Naive thymus-derived CD8-positive, alpha-beta T cell (primary cell): ENCODE results near the gene AP5S1. TPM values are rescaled to one million over a fixed set of nuclear protein-coding genes. Genes with fewer than 3 reads are reported as not detected.
A peak's percentile ranks its signal among the peaks of the same experiment; 100 is the strongest.
"Not testable (repeated sequence)": the region's sequence is repeated elsewhere in the genome, so short reads cannot be mapped to it uniquely, and the experiment has no call there.

Experiments used
- ATAC-seq, 2 donors: fragments of 150-1000 bp; cut with Tn5 transposase in 1 of 2; sonication (Bioruptor Pico), chemical (Tn5 transposase) in 1 of 2; 1 replicate in 1 of 2; 2 replicates in 1 of 2; pipeline ENCODE4 v1.10.0; 2021; ENCODE audit warnings: mild to moderate bottlenecking in 2 of 2, moderate library complexity in 2 of 2
- POLR2A ChIA-PET: fragments of 350-600 bp; sonication (Branson Sonifier 250); formaldehyde crosslinking; loops from one replicate; lab custom pipeline; 2021; ENCODE audit warnings: antibody characterized with exemption; lab: Charles Lee
- DNase-seq, 10 donors: peaks; one replicate each; pipeline versions ENCODE4 v3.0.0 to v3.0.0-alpha.2; 2020 to 2022
- H3K27ac Mint-ChIP-seq, 10 donors: one replicate each; pipeline ENCODE4 v1.8.0; 2020 to 2022; ENCODE audit warnings: mild to moderate bottlenecking in 10 of 10, mixed read lengths in 10 of 10, moderate library complexity in 4 of 10, inconsistent platforms in 1 of 10
- H3K27me3 Mint-ChIP-seq, 5 donors: one replicate each; pipeline ENCODE4 v1.8.0; 2021 to 2022; ENCODE audit warnings: mixed read lengths in 5 of 5
- H3K36me3 Mint-ChIP-seq, 3 donors: one replicate each; pipeline ENCODE4 v1.8.0; 2020 to 2022; ENCODE audit warnings: mixed read lengths in 3 of 3, mild to moderate bottlenecking in 2 of 3, inconsistent platforms in 1 of 3
- H3K4me1 Mint-ChIP-seq, 4 donors: one replicate each; pipeline ENCODE4 v1.8.0; 2021 to 2022; ENCODE audit warnings: mixed read lengths in 4 of 4
- H3K4me3 Mint-ChIP-seq, 10 donors: one replicate each; pipeline ENCODE4 v1.8.0; 2020 to 2022; ENCODE audit warnings: mild to moderate bottlenecking in 10 of 10, mixed read lengths in 10 of 10, moderate library complexity in 6 of 10, inconsistent platforms in 1 of 10
- H3K9me3 Mint-ChIP-seq, 9 donors: one replicate each; pipeline ENCODE4 v1.8.0; 2020 to 2022; ENCODE audit warnings: mixed read lengths in 9 of 9, mild to moderate bottlenecking in 3 of 9, inconsistent platforms in 1 of 9, moderate library complexity in 1 of 9
- polyA plus RNA-seq, 3 donors: library from polyadenylated mRNA; unstranded; fragments of 300-500 nt; fragmentation: Illumina TruSeq; gene quantifications; one replicate each; pipeline ENCODE4 v1.2.3, GENCODE V29; 2021
- total RNA-seq, 8 experiments: library from RNA in 2 of 8; stranded (reverse) in 2 of 8; gene quantifications; one replicate each; pipeline ENCODE4 v1.2.3 and lab custom pipeline; 2021 to 2026

AP5S1 gene
- total and polyA plus RNA-seq, 5 experiments from 2014 or later, result 10.1 to 21.8 (median 14.5) TPM

- Mint-ChIP-seq H3K27me3 (no peaks in the 10 kb centered on the region), H3K27ac (no peak overlapping the region)
- ATAC-seq, result no peak
Measured at GRCh38 chr20:3828798-3829197, 8.5 kb downstream of the AP5S1 start.

GRCh38 chr20:3829891-3830290 is 9.5 kb downstream of the AP5S1 start:
- H3K4me1 Mint-ChIP-seq, DNase-seq, H3K27me3 Mint-ChIP-seq, H3K4me3 Mint-ChIP-seq, H3K9me3 Mint-ChIP-seq, ATAC-seq: not testable (repeated sequence)
- POLR2A ChIA-PET, result interaction anchor here (0.6 kb wide), 1 partner anchor 15 kb away, joined by 8 read pairs; no protein-coding TSS in a partner anchor
- peak overlapping the region in 1 of 10 donors; percentile 41 for H3K27ac Mint-ChIP-seq
- peaks cover 0 to 24% (median 0%) of the 10 kb centered on the region in 3 donors for H3K36me3 Mint-ChIP-seq

More at GRCh38 chr20:3828798-3829197, 8.5 kb downstream of the AP5S1 start:
- Mint-ChIP-seq H3K9me3 (no peaks in the 10 kb centered on the region), H3K36me3 (peaks cover 0 to 30% (median under 1%) of the 10 kb centered on the region in 3 donors), H3K4me3 (no peak overlapping the region), H3K4me1 (peaks cover 0 to 9% (median 3%) of the 10 kb centered on the region in 4 donors)
- POLR2A ChIA-PET, result no interaction called here
- DNase-seq, result no peak

GRCh38 chr20:3836132-3836531 is 15.8 kb downstream of the AP5S1 start:
- DNase-seq (no peak), ATAC-seq (no peak)
- H3K27me3 Mint-ChIP-seq, result no peaks in the 10 kb centered on the region
- no peak overlapping the region for H3K4me3 Mint-ChIP-seq
- H3K4me1 Mint-ChIP-seq, result peaks cover 0 to 3% (median under 1%) of the 10 kb centered on the region in 4 donors
- no peaks in the 10 kb centered on the region for H3K36me3 Mint-ChIP-seq
- no peaks in the 10 kb centered on the region for H3K9me3 Mint-ChIP-seq
- POLR2A ChIA-PET, result interaction anchor here (0.6 to 1.8 kb wide), 3 partner anchors 9 to 33 kb away, joined by 3 to 4 read pairs (median 3); partner anchors contain the start of gene AP5S1
- H3K27ac Mint-ChIP-seq, result no peak overlapping the region

GRCh38 chr20:3839328-3839727 is 19.0 kb downstream of the AP5S1 start:
- Mint-ChIP-seq H3K4me1 (peaks cover 0 to 3% (median under 1%) of the 10 kb centered on the region in 4 donors), H3K4me3 (no peak overlapping the region), H3K27ac (peak overlapping the region in 1 of 10 donors; percentile 79), H3K27me3 (no peaks in the 10 kb centered on the region), H3K9me3 (no peaks in the 10 kb centered on the region), H3K36me3 (no peaks in the 10 kb centered on the region)
- POLR2A ChIA-PET, result interaction anchor here (0.7 kb wide), 1 partner anchor 14 kb away, joined by 10 read pairs; no protein-coding TSS in a partner anchor
- no peak for ATAC-seq
- no peak for DNase-seq

GRCh38 chr20:3840201-3840600 is 19.9 kb downstream of the AP5S1 start:
- not testable (repeated sequence) for ATAC-seq, H3K36me3 Mint-ChIP-seq, H3K9me3 Mint-ChIP-seq, H3K4me3 Mint-ChIP-seq, H3K4me1 Mint-ChIP-seq, H3K27me3 Mint-ChIP-seq, DNase-seq, H3K27ac Mint-ChIP-seq
- POLR2A ChIA-PET, result interaction anchor here (0.7 kb wide), 1 partner anchor 783 kb away, joined by 3 read pairs; no protein-coding TSS in a partner anchor

- Mint-ChIP-seq H3K9me3 (no peaks in the 10 kb centered on the region), H3K27ac (no peak overlapping the region), H3K4me3 (no peak overlapping the region), H3K27me3 (no peaks in the 10 kb centered on the region), H3K36me3 (no peaks in the 10 kb centered on the region), H3K4me1 (peaks cover 2 to 22% (median 14%) of the 10 kb centered on the region in 4 donors)
- ATAC-seq, result no peak
- POLR2A ChIA-PET, result interaction anchor here (0.7 kb wide), 1 partner anchor 16 kb away, joined by 3 read pairs; no protein-coding TSS in a partner anchor
- no peak for DNase-seq
Measured at GRCh38 chr20:3842348-3842930, 22.1 kb downstream of the AP5S1 start.

- Mint-ChIP-seq H3K27me3 (no peaks in the 10 kb centered on the region), H3K36me3 (no peaks in the 10 kb centered on the region), H3K4me3 (peak overlapping the region in 1 of 10 donors; percentile 1), H3K4me1 (peaks cover 6 to 28% (median 24%) of the 10 kb centered on the region in 4 donors), H3K27ac (no peak overlapping the region), H3K9me3 (no peaks in the 10 kb centered on the region)
- ATAC-seq, result no peak
- no peak for DNase-seq
- POLR2A ChIA-PET, result interaction anchor here (0.5 kb wide), 1 partner anchor 12 kb away, joined by 3 read pairs; no protein-coding TSS in a partner anchor
Measured at GRCh38 chr20:3843490-3843889, 23.1 kb downstream of the AP5S1 start.

GRCh38 chr20:3843990-3844619 is 23.8 kb downstream of the AP5S1 start:
- H3K27me3 Mint-ChIP-seq, DNase-seq, H3K36me3 Mint-ChIP-seq, H3K9me3 Mint-ChIP-seq, ATAC-seq: not testable (repeated sequence)
- Mint-ChIP-seq H3K4me1 (peaks cover 12 to 34% (median 29%) of the 10 kb centered on the region in 4 donors), H3K27ac (peak overlapping the region in 1 of 10 donors; percentile 4), H3K4me3 (peak overlapping the region in 1 of 10 donors; percentile 7)
- POLR2A ChIA-PET, result interaction anchor here (0.5 kb wide), 1 partner anchor 12 kb away, joined by 3 read pairs; no protein-coding TSS in a partner anchor

- Mint-ChIP-seq H3K27me3 (no peaks in the 10 kb centered on the region), H3K9me3 (no peaks in the 10 kb centered on the region), H3K27ac (peak overlapping the region; percentile 81 to 95 (median 92)), H3K4me1 (peaks cover 15 to 42% (median 33%) of the 10 kb centered on the region in 4 donors), H3K36me3 (peaks cover 0 to 3% (median 0%) of the 10 kb centered on the region in 3 donors), H3K4me3 (peak overlapping the region; percentile 82 to 95 (median 90))
- POLR2A ChIA-PET, result interaction anchor here (1.7 kb wide), 1 partner anchor 26 kb away, joined by 12 read pairs; the partner anchor contains the start of gene AP5S1
- no peak for ATAC-seq
- DNase-seq, result peak in 3 of 10 donors; percentile 2 to 62 (median 18)
Measured at GRCh38 chr20:3846378-3846739, 26.0 kb downstream of the AP5S1 start.

GRCh38 chr20:3846740-3847428 is 26.5 kb downstream of the AP5S1 start, which contains the start of gene MAVS:
Gene MAVS (plus strand): TSS chr20:3846834. CDS start chr20:3854625, 7,791 bp downstream.
- Mint-ChIP-seq H3K4me1 (peaks cover 15 to 42% (median 34%) of the 10 kb centered on the region in 4 donors), H3K27me3 (no peaks in the 10 kb centered on the region), H3K36me3 (peaks cover 0 to 3% (median 0%) of the 10 kb centered on the region in 3 donors), H3K4me3 (peak within 1 kb of the TSS; percentile 82 to 95 (median 90)), H3K9me3 (no peaks in the 10 kb centered on the region), H3K27ac (peak within 1 kb of the TSS; percentile 83 to 95 (median 92))
- POLR2A ChIA-PET, result interaction anchor here (0.5 to 1.0 kb wide), 2 partner anchors 26 to 52 kb away, joined by 3 to 5 read pairs; no protein-coding TSS in a partner anchor
- peak; percentile 71 to 89 (median 83) for DNase-seq
- ATAC-seq, result peak; percentile 98

- ATAC-seq (no peak), DNase-seq (peak in 2 of 10 donors; percentile 5 to 6)
- POLR2A ChIA-PET, result interaction anchor here (0.5 to 1.5 kb wide), 3 partner anchors 10 to 53 kb away, joined by 3 to 5 read pairs (median 5); no protein-coding TSS in a partner anchor
- peaks cover 0 to 3% (median 0%) of the 10 kb centered on the region in 3 donors for H3K36me3 Mint-ChIP-seq
- H3K4me1 Mint-ChIP-seq, result peaks cover 15 to 43% (median 35%) of the 10 kb centered on the region in 4 donors
- H3K27ac Mint-ChIP-seq, result peak overlapping the region; percentile 83 to 95 (median 92)
- peak overlapping the region; percentile 82 to 95 (median 90) for H3K4me3 Mint-ChIP-seq
- no peaks in the 10 kb centered on the region for H3K27me3 Mint-ChIP-seq
- H3K9me3 Mint-ChIP-seq, result no peaks in the 10 kb centered on the region
Measured at GRCh38 chr20:3847429-3847940, 27.1 kb downstream of the AP5S1 start.

GRCh38 chr20:3848565-3848964 is 28.2 kb downstream of the AP5S1 start:
- POLR2A ChIA-PET, result interaction anchor here (0.6 to 1.5 kb wide), 3 partner anchors 11 to 38 kb away, joined by 3 to 6 read pairs (median 5); no protein-coding TSS in a partner anchor
- Mint-ChIP-seq H3K4me3 (peak overlapping the region; percentile 72 to 95 (median 90)), H3K27ac (peak overlapping the region; percentile 78 to 93 (median 86)), H3K36me3 (peaks cover 0 to 3% (median 0%) of the 10 kb centered on the region in 3 donors), H3K27me3 (no peaks in the 10 kb centered on the region), H3K9me3 (no peaks in the 10 kb centered on the region), H3K4me1 (peaks cover 15 to 43% (median 35%) of the 10 kb centered on the region in 4 donors)
- ATAC-seq (no peak), DNase-seq (no peak)
